Measurements from ENCODE around the gene CRYM.
"Not testable (repeated sequence)": the region's sequence is repeated elsewhere in the genome, so short reads cannot be mapped to it uniquely, and the experiment has no call there.

Gene CRYM

DNA sequence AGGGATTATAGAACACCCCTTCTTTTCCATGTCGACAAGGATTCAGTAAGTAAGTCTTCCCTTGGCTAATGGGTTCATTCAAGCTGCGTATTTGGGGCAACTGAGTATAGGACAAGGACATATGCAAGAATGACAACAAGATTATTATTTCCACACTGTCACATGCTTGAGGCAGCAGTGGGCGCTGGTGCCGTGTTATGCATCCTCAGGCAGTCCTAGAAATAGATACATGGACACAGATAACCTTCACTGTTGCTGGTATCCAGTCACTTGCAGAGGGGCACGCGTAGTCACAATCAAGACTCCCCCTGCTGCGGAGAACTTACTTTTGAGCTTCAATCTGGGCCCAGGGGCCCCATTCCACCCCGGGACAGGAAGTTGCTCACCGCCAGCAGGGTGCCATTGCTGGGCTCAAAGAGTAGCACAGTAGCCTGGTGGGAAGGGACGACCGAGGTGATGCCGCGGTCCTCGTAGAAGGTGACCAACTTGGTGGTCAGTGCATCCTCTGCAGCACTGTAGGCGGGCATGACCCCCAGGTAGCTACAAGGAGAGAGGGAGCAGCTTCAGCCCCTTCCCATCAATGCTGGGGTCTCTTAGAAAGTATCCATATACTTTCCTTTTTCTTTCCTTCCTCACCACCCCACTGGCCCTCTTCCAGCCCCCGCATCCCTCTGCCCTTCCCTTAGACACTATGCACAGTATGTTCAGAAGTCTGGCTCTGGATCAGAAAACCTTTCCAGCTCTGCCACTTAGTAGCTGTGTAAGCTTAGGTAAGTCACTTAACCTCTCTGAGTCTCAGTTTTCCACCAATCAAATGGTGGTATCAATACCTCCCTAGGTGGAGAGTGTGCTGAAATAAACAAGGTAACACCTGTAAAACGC, 804 bp downstream of the CRYM start:
- DNase-seq, result no peak

DNA sequence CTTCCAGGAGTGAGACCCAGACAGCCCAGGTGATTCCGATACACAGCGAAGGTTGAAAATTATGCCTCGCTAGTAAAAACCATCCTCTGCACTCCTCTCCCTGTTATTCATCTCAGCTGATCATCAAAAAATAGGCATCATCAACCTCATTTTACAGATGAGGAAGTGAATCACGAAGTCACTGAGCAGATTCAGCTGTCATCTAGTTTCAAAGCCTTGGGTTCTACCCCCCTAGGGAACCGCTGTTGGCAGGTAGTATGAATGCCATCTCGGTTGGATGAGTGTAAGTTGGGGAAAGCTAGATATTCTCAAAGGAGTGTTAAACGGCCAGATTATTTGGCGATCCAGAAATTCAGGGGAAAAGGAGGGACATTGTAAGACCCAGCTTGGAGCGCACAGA, 2.0 kb downstream of the CRYM start:
- no peak for DNase-seq

DNA sequence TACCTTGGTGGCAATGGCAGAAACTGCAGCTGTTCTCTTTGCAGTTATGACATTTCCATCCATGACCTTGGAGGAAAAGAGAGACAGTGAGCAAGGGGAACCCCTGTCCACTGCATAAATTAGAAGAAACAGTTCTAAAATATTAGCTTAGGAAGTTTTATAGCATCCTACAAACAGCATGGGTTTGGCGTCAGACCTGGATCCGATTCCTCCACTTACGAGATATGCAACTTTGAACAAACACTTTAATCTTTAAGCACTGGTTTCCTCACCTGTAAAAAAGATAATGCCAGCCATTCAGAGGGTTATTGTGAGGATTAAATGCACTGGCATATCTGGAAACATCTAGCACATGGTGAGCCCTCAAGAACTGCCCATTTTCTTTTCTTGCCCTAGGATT, 2.6 kb downstream of the CRYM start:
- DNase-seq, result no peak

DNA sequence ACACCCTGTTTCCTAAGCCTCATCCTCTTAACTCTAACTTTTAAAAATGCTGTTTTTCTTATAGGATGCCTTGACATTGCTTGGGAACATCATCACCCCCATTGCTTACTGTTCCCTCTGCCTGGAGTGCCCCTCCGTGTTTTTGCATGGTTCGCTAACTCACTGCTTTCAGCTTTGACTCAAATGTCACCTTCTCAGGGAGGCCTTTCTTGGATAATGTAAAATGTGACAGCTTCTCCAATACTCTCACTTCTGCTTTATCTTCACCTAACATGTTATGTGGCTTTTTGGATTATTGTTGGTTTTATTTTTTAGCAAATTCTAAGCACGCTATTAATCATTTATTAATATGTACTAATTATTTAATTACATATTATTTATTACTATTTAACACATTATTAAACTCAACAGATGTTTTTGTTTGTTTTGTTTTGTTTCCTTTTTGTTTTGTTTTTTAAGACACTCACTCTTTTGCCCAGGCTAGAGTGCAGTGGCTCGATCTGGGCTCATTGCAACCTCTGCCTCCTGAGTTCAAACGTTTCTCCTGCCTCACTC, 3.8 kb downstream of the CRYM start:
- no peak for DNase-seq

- DNase-seq, result not testable (repeated sequence)
Observed at GRCh38 chr16:21272763-21273162, 5.3 kb downstream of the CRYM start.

DNA sequence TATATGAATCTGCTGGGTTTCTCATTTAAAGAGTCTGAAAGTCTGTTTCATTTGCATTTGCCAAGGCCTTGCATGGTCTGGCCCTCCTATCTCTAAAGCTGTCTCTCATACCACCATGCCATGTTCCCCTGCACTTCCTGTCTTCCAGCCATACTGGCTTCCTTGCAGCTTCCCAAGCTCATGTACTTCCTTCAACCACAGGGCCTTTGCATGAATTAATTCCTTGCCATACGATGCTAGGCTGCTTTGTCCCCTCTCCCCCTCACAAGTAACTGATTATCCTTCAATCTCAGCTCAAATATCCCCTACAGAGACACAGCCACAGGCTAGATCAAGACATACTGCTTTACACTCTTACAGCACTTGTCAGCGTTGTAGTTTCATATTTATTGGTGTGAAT, 5.8 kb downstream of the CRYM start:
- no peak for DNase-seq

- DNase-seq, result no peak
Observed at GRCh38 chr16:21268236-21268635, 9.9 kb downstream of the CRYM start.

GRCh38 chr16:21267298-21267697, 10.8 kb downstream of the CRYM start:
- no peak for DNase-seq

DNA sequence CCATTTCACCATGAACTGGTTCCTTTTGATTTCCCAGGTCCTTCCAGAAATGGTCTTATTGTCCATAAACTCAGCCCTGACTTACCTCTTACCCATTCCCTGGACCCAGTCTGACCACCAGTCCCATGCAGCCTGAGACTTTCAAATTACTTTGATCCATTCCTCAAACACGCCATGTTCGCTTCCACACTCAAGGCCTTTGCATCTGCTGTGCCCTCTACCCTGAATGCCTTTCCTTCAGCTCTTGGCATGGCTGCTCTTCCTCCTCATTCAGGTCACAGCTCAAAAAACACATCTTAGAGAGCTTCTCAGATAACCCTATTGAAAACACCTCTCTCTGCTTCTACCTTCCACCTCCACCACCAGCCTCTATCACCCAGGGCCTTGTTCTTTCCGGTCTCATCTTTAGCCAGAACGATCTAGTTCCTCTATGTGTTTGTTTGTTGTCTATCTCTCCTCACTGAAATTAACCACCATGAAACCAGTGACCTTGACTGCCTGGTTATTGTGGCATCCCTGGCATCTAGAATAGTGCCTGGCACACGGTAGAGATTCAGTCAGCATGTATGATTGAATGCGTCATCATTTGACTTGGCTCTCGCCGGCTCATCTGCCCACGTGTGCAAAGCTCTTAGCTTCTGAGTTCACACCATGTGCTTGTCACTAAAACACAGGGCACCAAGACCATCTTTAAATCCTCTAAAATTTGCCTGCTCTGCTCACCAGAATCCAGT, 12.8 kb downstream of the CRYM start:
- no peak for DNase-seq

DNA sequence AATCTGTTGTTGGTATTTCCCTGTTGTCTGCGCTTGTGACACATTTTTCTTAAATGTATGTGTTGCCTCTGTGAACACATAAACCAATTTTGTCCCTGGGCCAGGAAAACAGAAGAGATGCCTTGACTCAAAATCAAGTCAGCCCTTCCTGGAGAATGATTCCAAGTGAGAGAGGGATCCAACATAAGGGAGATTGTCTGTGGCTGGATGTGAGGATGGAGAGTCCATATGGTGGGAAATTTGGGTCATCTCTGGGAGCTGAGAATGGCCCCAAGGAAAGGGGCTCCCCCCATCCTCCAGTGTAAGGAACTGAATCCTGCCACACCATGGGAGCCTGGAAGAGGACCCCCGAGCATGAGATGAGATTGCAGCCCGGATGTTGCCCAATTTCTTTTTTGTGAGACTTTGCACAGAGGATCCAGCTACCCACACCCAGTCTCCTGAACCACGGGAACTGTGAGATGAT, 13.5 kb downstream of the CRYM start:
- no peak for DNase-seq

GRCh38 chr16:21263640-21264570, 14.2 kb downstream of the CRYM start:
- no peak for DNase-seq

DNA sequence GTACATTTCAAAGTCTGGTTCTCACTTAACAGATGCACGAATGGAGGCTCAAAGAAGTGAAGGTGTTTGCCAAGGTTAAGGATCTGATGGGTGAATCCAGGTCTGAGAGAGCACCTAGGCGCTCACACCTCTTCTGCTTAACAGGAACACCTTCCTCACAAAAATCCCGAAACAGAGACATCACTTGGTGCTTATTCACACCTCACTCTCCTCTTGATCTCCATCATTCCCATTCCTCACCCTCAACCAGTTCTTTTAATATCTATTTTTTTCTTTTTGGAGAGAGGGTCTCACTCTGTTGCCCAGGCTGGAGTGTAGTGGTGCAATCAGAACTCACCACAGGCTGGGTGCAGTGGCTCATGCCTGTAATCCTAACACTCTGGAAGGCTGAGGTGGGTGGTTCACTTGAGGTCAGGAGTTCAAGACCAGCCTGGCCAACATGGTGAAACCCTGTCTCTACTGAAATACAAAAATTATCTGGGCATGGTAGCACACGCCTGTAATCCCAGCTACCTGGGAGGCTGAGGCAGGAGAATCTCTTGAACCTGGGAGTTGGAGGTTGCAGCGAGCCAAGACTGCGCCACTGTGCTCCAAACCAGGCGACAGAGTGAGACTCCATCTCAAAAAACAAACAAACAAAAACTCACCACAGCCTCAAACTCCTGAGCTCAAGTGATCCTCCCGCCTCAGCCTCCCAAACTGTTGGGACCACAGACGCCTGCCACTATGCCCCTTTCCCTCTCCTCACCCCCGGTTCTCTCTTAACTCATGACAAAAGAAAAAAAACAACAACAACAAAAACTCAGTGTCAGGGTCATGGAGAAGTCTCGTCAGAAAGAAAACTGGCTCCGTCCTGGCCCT, 15.1 kb downstream of the CRYM start:
- DNase-seq, result no peak

DNA sequence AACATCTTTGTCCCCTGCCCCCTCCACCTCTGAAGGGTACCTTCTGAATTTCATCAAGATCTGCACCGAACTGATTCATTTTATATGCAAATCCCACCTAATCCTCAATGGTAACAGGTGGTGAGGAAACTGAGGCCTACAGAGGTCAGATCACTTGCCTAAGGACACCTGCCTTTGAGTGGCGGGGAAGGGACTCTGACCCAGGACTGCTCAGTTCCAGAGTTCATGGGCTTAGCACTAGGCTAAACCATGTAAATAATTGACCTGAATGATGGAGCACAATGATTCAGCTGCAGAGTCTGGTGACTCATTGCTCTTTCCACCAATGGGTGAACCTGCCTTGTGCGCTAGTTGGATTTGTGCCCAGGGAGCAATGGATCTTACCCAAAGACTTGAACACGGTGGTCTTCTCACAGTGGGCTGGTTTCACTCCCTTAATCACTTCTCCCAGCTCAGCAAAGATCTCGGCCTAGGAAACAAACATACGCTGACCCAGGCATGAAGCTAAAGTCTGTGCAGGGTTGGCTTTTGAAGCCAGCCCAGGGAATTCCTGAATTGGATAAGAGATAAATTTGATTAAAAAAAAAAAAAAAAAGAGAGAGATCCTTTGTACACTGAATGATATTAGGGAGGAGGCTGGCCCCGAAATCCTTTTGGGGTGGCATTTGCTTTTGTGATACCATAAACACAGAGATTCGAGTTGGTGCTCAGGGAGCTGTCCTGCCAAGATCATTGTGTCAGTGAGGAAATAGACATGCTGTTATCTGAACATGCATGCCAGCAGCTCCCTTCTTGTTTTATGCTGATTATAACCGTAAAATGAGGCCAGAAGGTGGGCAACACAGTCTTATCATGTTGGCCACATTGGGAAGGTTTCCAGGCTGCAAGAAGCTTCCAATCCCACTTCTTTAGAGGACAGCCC, 17.0 kb downstream of the CRYM start:
- DNase-seq, result no peak

GRCh38 chr16:21257284-21257683, 20.8 kb downstream of the CRYM start:
- DNase-seq, result no peak

GRCh38 chr16:21256636-21257035, 21.5 kb downstream of the CRYM start:
- no peak for DNase-seq

GRCh38 chr16:21253470-21253869, 24.6 kb downstream of the CRYM start:
- no peak for DNase-seq

DNA sequence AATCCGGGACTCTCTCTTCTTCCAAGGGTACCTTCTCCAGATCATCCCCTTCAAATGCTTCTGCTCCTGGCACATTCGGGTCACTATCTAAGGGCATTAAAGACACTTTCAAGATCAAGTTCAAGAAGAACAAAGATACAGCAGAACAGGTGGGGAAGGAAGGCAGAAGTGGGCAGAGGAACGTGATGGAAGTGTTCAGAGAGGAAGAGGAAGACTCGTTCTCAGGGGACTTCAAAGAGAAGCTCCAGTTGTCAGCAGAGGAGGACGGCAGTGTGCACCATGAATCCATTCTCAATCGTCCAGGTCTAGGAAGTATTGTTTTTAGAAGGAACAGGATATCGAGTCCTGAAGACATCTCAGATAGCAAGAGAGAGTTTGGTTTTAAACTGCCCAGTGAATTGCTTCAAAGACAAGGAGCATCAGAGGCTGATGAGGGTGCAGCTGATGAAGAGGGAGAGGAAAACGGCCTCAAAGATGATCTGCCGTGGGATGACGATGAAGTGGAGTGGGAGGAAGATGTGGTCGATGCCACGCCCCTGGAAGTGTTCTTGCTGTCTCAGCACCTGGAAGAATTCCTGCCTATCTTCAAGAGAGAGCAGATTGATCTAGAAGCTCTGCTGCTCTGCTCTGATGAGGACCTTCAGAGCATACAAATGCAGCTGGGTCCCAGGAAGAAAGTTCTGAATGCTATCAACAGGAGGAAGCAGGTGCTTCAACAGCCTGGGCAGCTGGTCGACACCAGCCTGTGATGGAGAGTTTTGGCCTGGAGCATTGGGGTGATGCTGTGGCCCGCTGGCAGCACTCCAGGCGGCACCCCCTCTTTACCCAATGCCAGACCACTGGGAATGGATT, 27.8 kb downstream of the CRYM start:
- DNase-seq, result no peak

DNA sequence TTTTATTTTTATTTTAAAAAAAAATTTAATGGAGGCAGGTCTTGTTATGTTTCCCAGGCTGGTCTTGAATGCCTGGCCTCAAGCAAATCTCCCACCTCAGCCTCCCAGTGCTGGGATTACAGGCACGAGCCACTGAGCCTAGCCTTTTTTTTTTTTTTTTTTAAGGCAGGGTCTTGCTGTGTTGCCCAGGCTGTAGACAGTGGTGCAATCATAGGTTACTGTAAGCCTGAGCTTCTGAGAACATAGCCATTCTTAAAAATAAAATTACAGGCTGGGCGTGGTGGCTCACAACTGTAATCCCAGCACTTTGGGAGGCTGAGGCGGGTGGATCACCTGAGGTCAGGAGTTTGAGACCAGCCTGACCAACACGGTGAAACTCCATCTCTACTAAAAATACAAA, 29.9 kb downstream of the CRYM start:
- not testable (repeated sequence) for DNase-seq

DNA sequence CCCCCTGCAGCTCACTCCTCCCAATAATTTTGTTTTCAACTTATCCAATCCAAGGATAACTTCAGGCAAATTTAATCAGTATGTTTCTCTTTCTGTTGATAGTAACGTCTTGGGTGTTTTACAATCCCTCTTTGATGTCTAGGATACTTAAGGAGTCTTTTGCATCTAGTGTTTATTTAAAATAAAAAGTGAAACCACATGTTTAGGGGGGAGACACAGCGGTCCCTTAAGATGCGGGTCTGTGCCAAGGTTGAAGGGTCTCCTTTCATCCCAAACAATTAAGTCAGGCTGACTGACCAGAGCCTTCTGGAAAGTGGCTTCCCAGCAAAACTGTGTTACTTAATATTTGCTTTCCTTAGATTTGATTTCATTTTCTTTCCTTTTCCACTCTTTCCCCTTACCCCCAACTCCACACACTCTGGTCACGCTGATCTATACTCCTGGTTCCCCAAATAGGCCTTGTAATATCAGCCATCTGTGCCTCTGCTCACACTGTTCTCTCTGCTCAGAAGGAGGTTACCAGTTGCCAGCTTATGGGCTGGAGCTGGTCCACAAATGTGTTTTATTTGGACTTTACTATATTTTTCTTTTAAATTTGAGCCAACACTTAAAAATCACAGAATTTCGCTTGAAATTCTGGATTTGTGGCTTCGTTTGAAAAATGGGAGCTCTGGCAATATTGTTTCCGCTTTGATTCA, 33.4 kb downstream of the CRYM start:
- DNase-seq, result no peak

All from T-helper 2 cell (primary cell).